Loucy (cell line): Measurements from ENCODE around the gene SHOC2.

Source experiments
- CTCF ChIP-seq: fragments of 200-600 bp; sonication (generic); conservative IDR thresholded peaks from 2 replicates; pipeline ENCODE4 v1.5.1; 2014; ENCODE audit warnings: mild to moderate bottlenecking, antibody characterized with exemption, low read length
- EZH2phosphoT487 ChIP-seq: fragments of 200-600 bp; IDR thresholded peaks from 2 replicates; pipeline ENCODE4 v1.6.1; 2018; ENCODE audit warnings: antibody characterized with exemption, mild to moderate bottlenecking, moderate library complexity, borderline replicate concordance

- TF ChIP-seq CTCF (no peak), EZH2phosphoT487 (no peak)
Observed at GRCh38 chr10:110870823-110871297, 48.5 kb upstream of the SHOC2 start.
